ENCODE results near the gene GRAMD1A.

GRAMD1A gene

DNA sequence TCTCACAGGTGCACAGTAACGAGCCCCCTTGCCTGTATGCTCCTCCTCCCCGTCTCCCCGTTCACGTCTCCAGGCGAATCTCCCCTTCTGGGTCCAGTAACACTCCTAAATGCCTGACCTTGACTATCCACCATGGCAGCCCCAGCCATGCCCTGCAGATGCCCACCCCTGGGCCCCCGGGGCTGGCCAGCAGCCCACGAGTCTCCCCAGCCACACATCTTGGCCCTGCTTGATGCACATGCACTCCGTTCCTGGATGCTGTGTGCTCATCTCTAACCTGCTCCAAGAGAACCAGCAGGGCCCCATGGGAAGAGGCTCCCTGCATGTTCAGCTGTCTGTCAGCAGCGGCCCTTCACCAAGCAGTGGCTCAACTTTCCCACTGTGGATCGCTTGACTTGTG, 73.4 kb downstream of the GRAMD1A start:
- DNase-seq (ENCODE audit: low read depth in 1 of 2, low spot score in 1 of 2): no peak

DNA sequence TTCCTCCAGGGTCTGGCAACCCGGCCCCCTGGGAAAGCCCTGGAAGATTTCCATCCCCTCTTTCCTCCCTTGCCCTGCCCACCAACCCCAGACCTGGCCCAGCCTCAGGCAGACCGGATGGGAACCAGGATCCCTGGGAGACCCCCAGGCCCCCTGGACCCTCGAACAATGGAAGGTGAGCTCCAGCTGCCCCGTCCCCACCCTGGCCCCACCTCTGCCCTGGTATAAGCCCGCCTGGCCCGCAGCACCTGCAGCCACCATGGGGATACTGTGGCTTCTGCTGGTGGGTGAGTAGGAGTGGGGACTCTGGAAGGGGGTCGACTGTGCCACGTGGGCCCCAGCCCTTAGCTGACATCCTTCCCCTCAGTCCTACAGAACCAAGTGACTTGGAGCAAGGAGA, 73.8 kb downstream of the GRAMD1A start:
- DNase-seq (ENCODE audit: low read depth in 1 of 2, low spot score in 1 of 2): no peak

DNA sequence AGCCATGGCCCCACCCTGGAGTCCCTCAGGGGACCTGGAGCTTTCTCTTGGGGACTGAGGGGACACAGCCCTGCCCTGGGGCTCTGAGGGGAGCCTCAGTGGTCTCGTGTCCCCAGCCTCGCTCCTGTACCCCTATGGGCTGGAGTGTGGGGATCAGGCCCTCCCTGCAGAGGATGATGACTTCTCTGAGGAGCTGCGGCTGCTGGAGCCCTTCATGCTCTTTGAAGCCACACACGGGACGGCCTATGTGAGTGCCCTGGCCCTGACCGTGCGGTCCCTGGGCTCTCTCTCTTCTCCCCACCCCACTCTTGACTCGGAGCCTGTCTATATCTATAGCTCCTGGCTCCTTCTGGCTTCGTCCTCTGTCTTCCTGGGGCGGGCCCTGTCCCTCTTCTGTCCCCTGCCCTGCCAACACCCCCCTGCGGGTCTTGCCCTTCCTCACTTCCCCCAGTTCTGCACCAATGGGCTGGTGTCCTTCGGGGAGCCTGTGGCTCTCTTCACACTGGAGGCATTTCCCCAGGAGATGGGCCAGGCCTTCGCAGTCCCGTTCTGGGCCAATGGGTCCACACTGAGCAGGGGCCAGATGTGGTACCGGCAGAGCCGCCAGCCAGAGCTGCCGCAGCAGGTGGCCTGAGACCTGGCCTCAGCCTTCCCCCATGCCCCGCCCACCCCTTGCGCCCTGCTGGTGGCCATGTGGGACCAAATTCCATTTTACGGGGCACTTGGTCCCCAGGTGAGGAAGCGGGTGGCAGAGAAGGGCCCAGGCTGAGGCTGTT, 74.5 kb downstream of the GRAMD1A start:
- no peak for DNase-seq (ENCODE audit: low read depth in 1 of 2, low spot score in 1 of 2)

DNA sequence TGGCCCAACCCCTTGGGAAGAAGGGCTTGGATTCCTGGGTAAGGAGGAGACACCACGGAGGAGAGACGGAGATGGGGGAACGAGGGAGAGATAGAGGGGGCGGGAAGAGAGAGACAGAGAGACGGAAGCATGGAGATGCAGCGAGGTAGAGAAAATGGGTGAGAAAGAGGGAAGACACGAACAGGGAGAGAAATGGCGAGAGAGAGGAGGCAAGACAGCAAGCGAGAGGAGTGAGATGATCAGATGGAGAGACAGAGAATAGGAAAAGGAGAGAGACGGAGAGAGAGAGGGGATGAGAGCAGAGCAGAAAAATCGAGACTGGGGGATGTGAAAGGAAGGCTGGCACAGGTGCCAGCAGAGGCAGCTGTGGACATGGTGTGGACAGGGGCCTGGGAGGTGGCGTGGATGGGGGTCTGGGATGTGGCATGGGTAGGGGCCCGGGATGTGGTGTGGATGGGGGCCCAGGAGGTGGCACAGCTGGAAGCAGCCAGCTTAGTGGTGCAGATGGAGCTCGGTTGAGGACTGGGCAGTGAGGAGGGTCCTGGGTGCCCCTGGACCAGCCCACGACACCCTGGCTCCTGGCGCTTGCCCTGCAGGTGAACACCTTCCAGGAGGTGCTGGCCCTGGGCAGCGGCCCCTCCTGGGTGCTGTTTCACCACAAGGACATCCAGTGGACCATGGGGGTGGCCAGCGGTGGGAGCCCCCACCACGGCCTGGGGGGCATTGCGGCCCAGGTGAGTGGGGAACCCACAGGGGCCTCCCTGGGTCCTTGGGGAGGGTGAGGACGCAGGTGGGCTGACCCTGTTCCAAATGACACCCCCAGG, 75.3 kb downstream of the GRAMD1A start:
- DNase-seq (ENCODE audit: low read depth in 1 of 2, low spot score in 1 of 2): no peak

DNA sequence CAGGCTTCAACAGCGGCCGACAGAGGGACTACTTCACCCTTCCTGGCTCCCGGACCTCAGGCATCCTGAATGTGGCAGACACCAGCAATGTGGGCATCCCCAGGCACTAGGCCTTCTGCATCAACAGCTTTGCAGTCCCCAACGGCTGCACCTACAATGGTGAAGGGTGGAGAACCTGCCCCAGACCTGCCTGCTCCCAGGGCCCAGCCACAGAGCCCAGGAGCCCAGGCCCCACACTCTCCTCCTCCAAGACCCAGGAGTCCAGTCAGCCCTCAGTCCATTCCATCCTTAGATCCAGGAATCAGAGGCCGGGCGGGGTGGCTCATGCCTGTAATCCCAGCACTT, 75.9 kb downstream of the GRAMD1A start:
- no peak for DNase-seq (ENCODE audit: low read depth in 1 of 2, low spot score in 1 of 2)
